HG03196 (cell line): ENCODE measurements around the gene ZNF648.
"Not testable (repeated sequence)": the region's sequence is repeated elsewhere in the genome, so short reads cannot be mapped to it uniquely, and the experiment has no call there.

Experiments
- ATAC-seq: cut with Tn5 transposase; IDR thresholded peaks from one replicate; pipeline ENCODE4 v1.9.1; 2021; ENCODE audit not compliant: unreplicated experiment

The ZNF648 gene

DNA sequence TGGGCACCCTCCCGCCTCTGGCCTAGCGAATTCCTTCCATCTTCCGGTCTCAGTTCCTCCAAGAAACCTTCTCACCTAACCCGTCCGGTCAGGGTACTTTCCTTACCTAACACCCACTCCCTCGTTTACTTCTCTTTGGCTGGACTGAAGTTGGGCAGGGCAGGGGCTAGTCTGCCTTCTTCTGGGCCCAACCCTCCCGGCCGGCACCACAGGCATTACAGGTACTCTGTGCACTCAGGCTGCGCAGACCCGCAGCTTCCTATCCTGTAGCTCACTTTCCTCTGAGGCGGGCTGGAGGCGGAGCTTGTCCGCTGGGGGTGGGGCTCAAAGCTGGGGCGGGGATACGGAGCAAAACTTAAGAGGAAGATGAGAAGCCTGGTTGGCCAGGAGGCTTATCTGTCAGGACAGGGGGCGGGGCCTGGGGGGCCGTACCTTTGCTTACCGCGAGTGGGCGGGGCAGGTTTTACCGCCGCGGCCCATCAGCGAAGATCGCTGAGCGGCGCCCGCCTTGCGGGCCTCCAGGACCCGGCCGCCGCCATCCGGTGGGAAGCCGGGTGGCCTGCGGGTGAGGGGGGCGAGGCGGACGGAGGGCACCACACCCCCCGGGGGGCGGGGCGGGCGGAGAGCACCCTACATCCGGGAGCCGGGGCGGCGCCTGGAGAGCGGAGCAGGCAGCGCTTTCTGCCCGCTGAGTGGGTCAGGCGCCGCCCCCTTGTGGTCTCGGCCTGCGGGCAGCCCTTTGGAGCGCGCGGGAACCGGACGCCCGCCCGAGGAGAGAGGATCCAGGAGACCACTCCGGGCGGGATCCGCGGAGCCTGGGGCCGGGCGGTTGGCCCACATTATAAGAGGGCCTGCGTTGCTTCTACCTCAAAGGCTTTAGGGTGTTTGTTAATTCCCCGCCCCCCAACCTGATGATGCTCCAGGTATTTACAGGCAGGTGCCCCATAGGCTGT lies 31.9 kb downstream of the ZNF648 start:
- ATAC-seq = peak; percentile 91

DNA sequence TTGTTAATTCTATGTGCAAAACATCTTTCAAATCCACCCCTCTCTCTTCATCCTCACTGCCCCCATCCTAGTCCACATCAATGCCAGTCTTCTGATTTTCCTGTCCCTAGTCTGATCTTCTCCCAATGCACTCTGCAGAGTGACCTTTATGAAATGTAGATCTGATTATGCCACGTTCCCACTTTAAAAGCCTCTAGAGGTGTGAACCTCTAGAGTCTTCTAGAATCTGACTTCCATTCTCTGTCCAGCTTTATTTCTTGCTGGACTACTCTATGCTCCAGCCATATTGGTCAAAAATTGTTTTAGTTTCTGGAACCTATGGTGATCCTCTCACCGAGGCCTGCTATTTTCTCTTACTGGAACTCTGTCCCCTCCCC lies 32.5 kb downstream of the ZNF648 start:
- ATAC-seq = no peak

DNA sequence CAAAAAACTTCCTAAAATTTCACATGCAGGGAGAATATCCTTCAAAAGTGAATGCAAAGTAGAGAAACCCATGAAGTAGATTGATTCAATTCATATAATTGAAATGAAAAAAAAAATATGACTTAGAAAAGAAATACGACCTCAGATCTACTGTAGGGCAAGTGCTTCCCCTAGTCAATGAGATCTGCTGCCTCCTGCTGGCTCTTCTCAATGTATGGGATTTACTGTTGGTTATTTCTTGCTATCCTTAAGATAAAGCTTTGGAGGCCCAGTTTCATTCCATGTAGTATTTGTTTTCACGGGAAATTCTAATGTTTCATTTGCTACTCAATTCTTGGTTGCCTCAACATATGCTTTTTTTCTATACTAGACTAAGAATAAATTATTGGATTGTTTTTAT lies 46.2 kb downstream of the ZNF648 start:
- no peak for ATAC-seq

DNA sequence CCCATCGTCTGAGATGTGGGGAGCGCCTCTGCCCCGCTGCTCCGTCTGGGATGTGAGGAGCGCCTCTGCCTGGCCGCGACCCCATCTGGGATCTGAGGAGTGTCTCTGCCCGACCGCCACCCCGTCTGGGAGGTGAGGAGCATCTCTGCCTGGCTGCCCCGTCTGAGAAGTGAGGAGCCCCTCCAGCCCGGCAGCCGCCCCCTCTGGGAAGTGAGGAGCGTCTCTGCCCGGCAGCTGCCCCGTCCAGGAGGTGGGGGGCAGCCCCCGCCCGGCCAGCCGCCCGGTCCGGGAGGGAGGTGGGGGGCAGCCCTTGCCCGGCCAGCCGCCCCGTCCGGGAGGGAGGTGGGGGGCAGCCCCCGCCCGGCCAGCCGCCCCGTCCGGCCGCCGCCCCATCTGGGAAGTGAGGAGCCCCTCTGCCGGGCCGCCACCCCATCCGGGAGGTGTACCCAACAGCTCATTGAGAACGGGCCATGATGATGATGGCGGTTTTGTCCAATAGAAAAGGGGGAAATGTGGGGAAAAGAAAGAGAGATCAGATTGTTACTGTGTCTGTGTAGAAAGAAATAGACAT lies 50.6 kb downstream of the ZNF648 start:
- not testable (repeated sequence) for ATAC-seq

DNA sequence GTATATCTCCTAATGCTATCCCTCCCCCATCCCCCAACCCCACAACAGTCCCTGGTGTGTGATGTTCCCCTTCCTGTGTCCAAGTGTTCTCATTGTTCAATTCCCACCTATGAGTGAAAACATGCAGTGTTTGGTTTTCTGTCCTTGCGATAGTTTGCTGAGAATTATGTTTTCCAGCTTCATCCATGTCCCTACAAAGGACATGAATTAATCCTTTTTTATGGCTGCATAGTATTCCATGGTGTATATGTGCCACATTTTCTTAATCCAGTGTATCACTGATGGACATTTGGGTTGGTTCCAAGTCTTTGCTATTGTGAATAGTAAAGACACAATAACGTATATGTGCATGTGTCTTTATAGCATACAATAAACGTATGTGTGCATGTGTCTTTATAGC lies 56.1 kb downstream of the ZNF648 start:
- not testable (repeated sequence) for ATAC-seq

DNA sequence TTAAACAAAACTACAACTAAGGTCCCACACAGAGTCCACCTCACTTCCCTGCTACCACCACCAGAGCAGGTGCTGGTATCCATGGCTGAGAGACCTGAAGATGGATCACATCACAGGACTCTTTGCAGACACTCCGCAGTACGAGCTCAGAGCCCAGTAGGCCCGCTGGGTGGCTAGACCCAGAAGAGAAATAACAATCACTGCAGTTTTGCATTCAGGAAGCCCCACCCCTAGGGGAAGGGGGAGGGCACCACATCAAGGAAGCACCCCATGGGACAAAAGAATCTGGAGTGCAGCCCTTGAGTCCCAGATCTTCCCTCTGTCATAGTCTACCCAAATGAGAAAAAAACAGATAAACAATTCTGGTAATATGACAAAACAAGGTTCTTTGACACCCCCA lies 56.9 kb downstream of the ZNF648 start:
- no peak for ATAC-seq
